ENCODE measurements around the gene B3GNT4. TPM values are rescaled to one million over a fixed set of nuclear protein-coding genes. Genes with fewer than 3 reads are reported as not detected.
"Not testable (repeated sequence)": the region's sequence is repeated elsewhere in the genome, so short reads cannot be mapped to it uniquely, and the experiment has no call there.

B3GNT4 gene
- total RNA-seq, 1 experiment from 2014 or later = 0.22 TPM

- no peak for DNase-seq (ENCODE audit: low spot score)
These were observed 13.7 kb upstream of the B3GNT4 start for GRCh38 chr12:122189626-122190475.

- peak; percentile 53 for DNase-seq (ENCODE audit: low spot score)
These were observed 12.5 kb upstream of the B3GNT4 start for GRCh38 chr12:122190842-122191668.

GRCh38 chr12:122192441-122192840 is 11.1 kb upstream of the B3GNT4 start:
- DNase-seq (ENCODE audit: low spot score) = no peak

- no peak for DNase-seq (ENCODE audit: low spot score)
These were observed 8.7 kb upstream of the B3GNT4 start for GRCh38 chr12:122194804-122195203.

- DNase-seq (ENCODE audit: low spot score) = no peak
These were observed 8.1 kb upstream of the B3GNT4 start for GRCh38 chr12:122195405-122195804.

- no peak for DNase-seq (ENCODE audit: low spot score)
These were observed 5.9 kb upstream of the B3GNT4 start for GRCh38 chr12:122197612-122197966.

DNA sequence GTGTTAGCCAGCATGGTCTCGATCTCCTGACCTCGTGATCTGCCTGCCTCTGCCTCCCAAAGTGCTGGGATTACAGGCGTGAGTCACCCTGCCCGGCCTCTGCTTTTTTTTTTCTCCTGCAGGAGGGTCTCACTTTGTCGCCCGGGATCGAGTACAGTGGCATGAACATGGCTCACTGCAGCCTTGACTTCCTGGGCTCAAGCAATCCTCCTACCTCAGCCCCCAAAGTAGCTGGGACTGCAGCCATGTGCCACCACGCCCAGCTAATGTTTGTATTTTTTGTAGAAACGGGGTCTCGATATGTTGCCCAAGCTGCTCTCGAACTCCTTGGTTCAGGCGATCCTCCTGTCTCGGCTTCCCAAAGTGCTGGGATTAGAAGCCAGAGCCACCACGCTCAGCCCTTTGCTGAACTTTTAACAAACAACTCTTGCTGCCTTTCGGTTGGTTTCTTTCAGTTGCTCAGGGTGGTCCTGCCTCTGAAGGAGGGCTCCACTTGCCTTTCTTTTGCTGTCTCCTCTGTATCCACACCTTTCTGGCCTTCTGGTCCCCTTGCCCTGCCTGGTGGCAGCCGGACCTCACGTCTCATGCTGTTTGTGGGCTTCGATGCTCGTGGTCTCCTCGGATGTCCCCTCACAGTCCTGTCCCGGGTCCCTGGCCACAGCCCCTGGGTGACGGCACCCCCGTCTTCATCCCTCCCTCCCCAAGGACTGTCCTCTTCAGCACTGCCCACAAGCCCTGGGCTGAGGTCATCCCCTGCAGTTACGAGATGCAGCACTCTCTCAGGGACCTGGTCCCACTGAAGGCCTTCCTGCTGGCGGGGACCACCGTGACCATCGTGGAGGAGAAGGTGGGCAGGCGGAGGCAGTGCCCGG is 3.8 kb upstream of the B3GNT4 start:
- DNase-seq (ENCODE audit: low spot score) = no peak

DNA sequence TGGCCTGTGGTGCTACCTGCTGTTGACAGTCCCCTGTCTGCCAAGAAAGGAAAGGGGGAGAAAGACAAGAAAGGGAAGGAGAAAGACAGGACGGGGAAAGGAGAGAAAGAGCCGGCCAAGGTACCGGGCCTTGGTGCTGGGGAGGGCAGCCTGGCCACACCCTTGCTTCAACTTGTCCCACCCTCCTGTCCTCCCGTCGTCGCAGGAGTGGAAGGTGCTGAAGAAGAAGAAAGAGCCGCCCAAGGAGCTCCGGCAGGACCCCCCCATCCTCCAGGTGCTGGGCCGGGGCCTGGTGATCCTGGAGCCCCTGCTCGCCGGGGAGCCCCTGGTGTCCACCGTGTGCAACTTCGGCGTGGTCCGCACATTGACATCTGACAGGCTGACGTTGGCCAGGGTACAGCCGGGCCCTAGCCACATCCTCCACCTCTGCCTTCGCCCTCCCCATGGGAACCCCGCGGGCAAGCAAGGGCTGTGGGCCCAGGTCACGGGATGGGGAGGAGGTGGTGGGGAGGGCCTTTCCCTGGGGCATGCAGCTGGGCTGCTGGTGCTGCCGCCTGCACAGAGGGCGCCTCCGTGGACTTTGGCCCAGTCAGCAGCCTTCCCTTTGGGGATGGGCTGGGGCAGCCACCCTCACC is 2.9 kb upstream of the B3GNT4 start:
- no peak for DNase-seq (ENCODE audit: low spot score)

DNA sequence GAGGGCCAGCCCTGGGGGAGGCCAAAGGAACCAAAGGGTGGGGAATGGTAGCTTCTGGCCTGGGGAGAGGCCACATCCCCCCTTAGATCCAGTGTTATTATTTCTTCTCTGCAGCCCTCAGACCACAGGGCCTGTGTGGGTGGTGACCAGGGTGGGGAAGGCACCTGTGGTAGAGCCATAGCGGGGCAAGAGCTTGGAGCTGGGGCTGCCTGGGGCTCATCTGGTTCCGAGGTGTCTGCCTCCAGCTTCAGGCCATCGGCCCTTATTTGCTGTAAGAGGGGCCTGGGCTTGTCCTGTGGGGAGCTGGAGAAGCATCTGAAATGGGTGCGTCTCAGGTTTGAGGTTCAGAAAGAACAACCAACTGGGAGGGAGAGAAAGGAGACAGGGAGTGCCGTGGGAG is 2.1 kb upstream of the B3GNT4 start:
- DNase-seq (ENCODE audit: low spot score) = no peak

- no peak for DNase-seq (ENCODE audit: low spot score)
These were observed 1.5 kb upstream of the B3GNT4 start for GRCh38 chr12:122202017-122202416.

DNA sequence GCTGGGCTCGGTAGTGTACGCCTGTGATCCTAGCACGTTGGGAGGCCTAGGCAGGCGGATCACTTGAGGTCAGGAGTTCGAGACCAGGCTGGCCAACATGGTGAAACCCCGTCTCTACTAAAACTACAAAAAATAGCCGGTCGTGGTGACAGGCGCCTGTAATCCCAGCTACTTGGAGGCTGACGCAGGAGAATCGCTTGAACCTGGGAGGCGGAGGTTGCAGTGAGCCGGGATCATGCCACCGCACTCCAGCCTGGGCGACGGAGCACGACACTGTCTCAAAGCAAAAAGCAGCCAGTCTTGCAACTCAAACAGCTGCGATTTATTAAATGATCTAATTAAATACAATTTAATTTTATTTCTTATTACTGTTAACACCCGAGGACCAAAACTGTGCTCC is 698 bp upstream of the B3GNT4 start:
- DNase-seq (ENCODE audit: low spot score) = not testable (repeated sequence)

GRCh38 chr12:122204167-122205052 is 901 bp downstream of the B3GNT4 start:
- DNase-seq (ENCODE audit: low spot score) = no peak

GRCh38 chr12:122205053-122205925 is 1.8 kb downstream of the B3GNT4 start:
- DNase-seq (ENCODE audit: low spot score) = no peak

- DNase-seq (ENCODE audit: low spot score) = no peak
These were observed 2.8 kb downstream of the B3GNT4 start for GRCh38 chr12:122206111-122206881.

GRCh38 chr12:122206976-122207375 is 3.5 kb downstream of the B3GNT4 start:
- no peak for DNase-seq (ENCODE audit: low spot score)

DNA sequence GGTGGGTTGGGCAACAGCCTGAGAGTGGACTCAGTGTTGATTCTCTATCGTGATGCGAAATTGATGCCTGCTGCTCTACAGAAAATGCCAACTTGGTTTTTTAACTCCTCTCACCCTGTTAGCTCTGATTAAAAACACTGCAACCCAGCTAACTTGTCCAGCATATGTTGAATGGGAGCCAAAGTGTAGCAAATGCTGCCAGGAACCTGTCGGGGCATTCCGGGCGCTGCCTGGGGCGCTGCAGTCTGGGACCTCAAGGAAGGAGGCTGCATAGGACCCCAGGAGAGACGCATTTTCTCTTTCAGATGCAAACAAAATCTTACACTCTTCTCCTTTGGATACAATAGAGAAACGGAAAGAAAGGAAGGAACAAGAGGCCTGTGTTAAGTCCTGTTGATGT is 3.9 kb downstream of the B3GNT4 start:
- no peak for DNase-seq (ENCODE audit: low spot score)

DNA sequence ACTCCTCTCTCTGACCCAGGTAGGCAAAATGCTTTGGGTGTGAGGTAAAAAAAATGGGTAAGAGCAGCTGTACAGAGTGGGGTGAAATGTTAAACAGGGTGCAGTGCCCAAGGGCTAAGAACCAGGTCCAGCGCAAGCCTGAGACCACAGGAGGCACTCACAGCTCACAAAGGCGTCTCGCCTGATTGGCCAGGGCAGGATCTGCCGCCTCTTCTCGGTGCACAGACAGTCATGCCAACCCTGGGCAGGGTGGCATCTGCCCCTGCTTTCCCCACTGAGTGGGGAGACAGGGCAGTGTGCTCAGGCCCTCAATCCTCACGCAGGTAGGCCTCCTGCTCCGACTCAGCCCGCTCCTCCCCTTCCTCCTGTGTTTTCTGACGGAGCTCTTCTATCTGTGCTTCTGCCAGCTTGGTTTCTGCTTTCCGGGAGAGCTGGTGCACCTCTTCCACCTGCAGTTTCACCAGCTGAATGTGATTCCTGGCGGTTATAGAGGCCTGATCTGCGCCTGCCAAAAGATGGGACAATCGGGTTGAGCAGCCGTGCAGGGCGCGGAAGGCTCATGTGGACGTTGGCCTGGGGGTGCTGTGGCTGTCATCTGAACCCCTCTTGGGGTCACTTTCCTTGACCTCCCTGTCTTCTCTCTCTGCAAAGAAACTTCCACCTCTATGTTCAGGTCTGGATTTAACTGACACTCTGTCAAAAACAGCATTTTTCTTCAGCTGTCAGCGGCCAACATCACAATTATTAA is 4.7 kb downstream of the B3GNT4 start:
- no peak for DNase-seq (ENCODE audit: low spot score)

- no peak for DNase-seq (ENCODE audit: low spot score)
These were observed 12.3 kb downstream of the B3GNT4 start for GRCh38 chr12:122215771-122216170.

All from A172 (cell line).